Stimulated activated naive B cell treated with anti-CD40 and anti-IgM and Interleukin-4, amounts not matched to agents 10 μg/mL and 1 μg/mL and 100 μg/mL, for 72 hours (primary cell): ENCODE results near the gene CLEC9A.

Experiments
- ATAC-seq, 2 donors: fragments of 150-1000 bp; cut with Tn5 transposase; replicated peaks; 2 replicates each; pipeline ENCODE4 v1.10.0; 2021; ENCODE audit warnings: moderate library complexity in 1 of 2
- DNase-seq: peaks from one replicate; pipeline ENCODE4 v3.0.0; 2021
- H3K27ac Mint-ChIP-seq: one replicate; pipeline ENCODE4 v1.8.0; 2022; ENCODE audit warnings: mild to moderate bottlenecking, mixed read lengths
- H3K27me3 Mint-ChIP-seq, 2 donors: one replicate each; pipeline ENCODE4 v1.8.0; 2022; ENCODE audit warnings: mixed read lengths in 2 of 2
- H3K36me3 Mint-ChIP-seq, 2 donors: one replicate each; pipeline ENCODE4 v1.8.0; 2022; ENCODE audit warnings: mixed read lengths in 2 of 2, mild to moderate bottlenecking in 1 of 2
- H3K4me1 Mint-ChIP-seq, 2 donors: one replicate each; pipeline ENCODE4 v1.8.0; 2022; ENCODE audit warnings: mixed read lengths in 2 of 2, mild to moderate bottlenecking in 1 of 2
- H3K4me3 Mint-ChIP-seq, 2 donors: one replicate each; pipeline ENCODE4 v1.8.0; 2022; ENCODE audit warnings: mild to moderate bottlenecking in 2 of 2, mixed read lengths in 2 of 2, moderate library complexity in 1 of 2
- H3K9me3 Mint-ChIP-seq, 2 donors: one replicate each; pipeline ENCODE4 v1.8.0; 2022; ENCODE audit warnings: mixed read lengths in 2 of 2, mild to moderate bottlenecking in 1 of 2

The CLEC9A gene

DNA sequence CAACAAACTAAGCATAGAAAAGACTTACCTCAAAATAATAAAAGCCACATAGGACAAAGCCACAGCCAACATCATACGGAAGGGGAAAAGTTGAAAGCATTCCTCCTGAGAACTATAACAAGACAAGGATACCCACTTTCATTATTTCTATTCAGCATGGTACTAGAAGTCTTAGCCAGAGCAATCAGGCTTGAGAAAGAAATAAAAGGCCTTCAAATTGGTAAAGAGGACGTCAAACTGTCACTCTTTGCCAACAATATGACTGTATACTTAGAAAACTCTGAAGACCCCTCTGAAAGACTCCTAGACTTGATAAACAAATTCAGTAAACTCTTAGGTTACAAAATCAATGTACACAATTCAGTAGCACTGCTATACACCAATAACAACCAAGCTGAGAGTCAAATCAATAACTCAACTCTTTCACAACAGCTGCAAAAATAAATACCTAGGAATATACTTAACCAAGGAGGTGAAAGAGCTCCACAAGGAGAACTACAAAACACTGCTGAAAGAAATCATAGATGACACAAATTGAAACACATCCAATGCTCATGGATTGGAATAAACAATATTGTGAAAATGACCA, 79.9 kb downstream of the CLEC9A start:
- H3K36me3 Mint-ChIP-seq = peaks cover 2 to 7% of the 10 kb centered on the region in 2 donors
- no peak overlapping the region for H3K4me3 Mint-ChIP-seq
- ATAC-seq (no peak), DNase-seq (no peak)
- no peaks in the 10 kb centered on the region for H3K4me1 Mint-ChIP-seq
- peaks cover 4% of the 10 kb centered on the region in 2 donors for H3K9me3 Mint-ChIP-seq
- peaks cover 26 to 36% of the 10 kb centered on the region in 2 donors for H3K27me3 Mint-ChIP-seq
- no peak overlapping the region for H3K27ac Mint-ChIP-seq

DNA sequence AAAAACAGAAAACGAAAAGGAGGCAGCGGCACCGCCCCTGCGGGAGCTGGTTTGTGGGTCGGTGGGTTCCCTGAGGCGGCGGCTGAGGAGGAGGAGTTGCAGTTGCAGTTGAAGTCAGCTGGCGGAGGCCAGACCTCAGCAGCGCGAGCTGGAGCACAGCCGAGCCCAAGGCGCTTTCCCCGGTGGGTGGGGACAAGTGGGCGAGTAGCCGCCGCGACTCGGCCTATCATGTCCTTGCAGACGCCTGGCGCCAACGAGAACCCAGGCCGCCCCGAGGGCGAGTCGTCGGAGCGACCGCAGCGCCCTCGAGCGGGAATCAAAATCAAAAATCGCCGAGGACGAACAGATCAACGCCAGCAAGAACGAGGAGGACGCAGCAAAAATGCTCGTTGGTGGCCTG, 81.0 kb downstream of the CLEC9A start:
- H3K36me3 Mint-ChIP-seq = peaks cover 2 to 7% of the 10 kb centered on the region in 2 donors
- no peak for DNase-seq
- peaks cover 17 to 25% of the 10 kb centered on the region in 2 donors for H3K27me3 Mint-ChIP-seq
- H3K27ac Mint-ChIP-seq = no peak overlapping the region
- no peak overlapping the region for H3K4me3 Mint-ChIP-seq
- H3K4me1 Mint-ChIP-seq = no peaks in the 10 kb centered on the region
- H3K9me3 Mint-ChIP-seq = peaks cover 4% of the 10 kb centered on the region in 2 donors
- ATAC-seq = no peak

DNA sequence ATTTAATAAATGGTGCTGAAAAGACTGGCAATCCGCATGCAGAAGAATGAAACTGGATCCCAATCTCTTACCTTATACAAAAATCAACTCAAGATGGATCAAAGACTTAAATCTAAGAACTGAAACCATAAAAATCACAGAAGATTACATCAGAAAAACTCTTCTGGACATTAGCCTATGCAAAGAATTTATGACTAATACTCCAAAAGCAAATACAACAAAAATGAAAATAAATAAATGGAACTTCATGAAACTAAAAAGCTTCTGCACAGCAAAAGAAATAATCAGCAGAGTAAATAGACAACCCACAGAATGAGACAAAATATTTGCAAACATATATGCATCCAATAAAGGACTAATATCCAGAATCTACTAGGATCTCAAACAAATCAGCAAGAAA, 82.6 kb downstream of the CLEC9A start:
- Mint-ChIP-seq H3K36me3 (peaks cover 2 to 7% of the 10 kb centered on the region in 2 donors), H3K27ac (no peak overlapping the region), H3K9me3 (peaks cover 3 to 4% of the 10 kb centered on the region in 2 donors), H3K4me1 (no peaks in the 10 kb centered on the region), H3K4me3 (no peak overlapping the region), H3K27me3 (peaks cover 7 to 15% of the 10 kb centered on the region in 2 donors)
- ATAC-seq = no peak
- no peak for DNase-seq

DNA sequence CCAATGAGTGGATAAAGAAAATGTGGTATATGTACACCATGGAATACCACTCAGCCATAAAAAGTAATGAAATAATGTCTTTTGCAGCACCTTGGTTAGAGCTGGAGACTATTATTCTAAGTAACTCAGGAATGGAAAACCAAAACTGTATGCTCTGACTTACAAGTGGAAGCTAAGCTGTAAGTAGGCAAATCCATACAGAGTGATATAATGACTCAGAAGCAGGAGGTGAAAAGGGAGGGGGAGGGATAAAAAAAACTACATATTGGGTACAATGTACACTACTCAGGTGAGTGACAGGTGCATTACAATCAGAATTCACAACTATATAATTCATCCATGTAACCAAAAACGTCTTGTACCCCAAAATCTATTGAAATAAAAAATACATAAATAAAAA, 83.4 kb downstream of the CLEC9A start:
- peaks cover 0 to 15% of the 10 kb centered on the region in 2 donors for H3K27me3 Mint-ChIP-seq
- peaks cover 2 to 4% of the 10 kb centered on the region in 2 donors for H3K9me3 Mint-ChIP-seq
- H3K27ac Mint-ChIP-seq = no peak overlapping the region
- ATAC-seq (no peak), DNase-seq (no peak)
- peaks cover 2 to 7% of the 10 kb centered on the region in 2 donors for H3K36me3 Mint-ChIP-seq
- H3K4me3 Mint-ChIP-seq = no peak overlapping the region
- H3K4me1 Mint-ChIP-seq = no peaks in the 10 kb centered on the region

DNA sequence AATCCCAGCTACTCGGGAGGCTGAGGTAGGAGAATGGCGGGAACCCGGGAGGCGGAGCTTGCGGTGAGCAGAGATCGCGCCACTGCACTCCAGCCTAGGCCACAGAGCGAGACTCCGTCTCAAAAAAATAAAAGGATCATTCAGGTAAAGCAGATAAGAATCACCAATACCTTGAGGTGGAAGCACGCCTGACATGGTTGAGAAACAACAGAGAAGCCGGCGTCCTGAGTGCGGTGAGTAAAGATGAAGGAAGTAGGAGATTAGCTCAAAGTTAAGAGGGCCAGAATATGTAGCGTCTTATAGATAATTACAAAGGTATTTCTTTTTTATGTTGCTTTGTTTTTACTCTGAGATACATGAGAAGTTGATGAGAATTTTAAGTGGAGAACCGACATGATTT, 84.8 kb downstream of the CLEC9A start:
- Mint-ChIP-seq H3K4me1 (no peaks in the 10 kb centered on the region), H3K27ac (no peak overlapping the region), H3K4me3 (no peak overlapping the region), H3K36me3 (peaks cover 4 to 7% of the 10 kb centered on the region in 2 donors), H3K27me3 (peaks cover 9 to 18% of the 10 kb centered on the region in 2 donors), H3K9me3 (peaks cover 4 to 5% of the 10 kb centered on the region in 2 donors)
- DNase-seq (no peak), ATAC-seq (no peak)
